ENCODE data around the gene EPAS1. TPM values are rescaled to one million over a fixed set of nuclear protein-coding genes. Genes with fewer than 3 reads are reported as not detected.
A peak's percentile ranks its signal among the peaks of the same experiment; 100 is the strongest.

The EPAS1 gene
- total RNA-seq, 1 donor from 2014 or later = 5.1 TPM

DNA sequence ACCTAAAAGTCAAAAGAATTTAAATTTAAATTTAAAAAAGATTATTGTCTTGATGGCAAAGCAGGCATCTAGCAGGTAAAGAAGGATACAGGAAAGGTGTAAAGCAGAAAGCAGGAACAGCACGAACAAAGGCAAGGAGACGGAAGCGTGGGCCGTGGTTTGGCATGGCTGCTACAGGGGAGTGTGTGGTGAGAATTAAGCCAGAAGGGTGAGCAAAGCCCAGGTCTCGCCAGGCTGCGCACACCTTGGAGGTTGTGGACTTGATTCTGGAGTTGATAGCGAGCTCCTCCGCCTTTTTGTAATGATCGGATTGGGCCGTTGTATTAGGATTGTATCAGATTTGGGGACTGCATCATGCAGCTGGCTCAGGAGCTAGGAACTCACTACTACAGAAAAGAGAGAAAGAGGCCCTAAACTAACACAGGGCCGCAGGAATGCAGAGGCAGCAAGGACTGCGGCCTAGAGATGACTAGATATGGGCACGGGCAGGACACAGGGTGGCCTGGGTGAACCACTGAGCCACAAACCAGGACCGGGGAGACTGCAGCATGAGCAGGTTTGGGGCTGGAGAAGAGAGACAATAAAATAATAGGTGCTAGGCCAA lies 110.7 kb downstream of the EPAS1 start:
- TF ChIP-seq, protein P1, sequence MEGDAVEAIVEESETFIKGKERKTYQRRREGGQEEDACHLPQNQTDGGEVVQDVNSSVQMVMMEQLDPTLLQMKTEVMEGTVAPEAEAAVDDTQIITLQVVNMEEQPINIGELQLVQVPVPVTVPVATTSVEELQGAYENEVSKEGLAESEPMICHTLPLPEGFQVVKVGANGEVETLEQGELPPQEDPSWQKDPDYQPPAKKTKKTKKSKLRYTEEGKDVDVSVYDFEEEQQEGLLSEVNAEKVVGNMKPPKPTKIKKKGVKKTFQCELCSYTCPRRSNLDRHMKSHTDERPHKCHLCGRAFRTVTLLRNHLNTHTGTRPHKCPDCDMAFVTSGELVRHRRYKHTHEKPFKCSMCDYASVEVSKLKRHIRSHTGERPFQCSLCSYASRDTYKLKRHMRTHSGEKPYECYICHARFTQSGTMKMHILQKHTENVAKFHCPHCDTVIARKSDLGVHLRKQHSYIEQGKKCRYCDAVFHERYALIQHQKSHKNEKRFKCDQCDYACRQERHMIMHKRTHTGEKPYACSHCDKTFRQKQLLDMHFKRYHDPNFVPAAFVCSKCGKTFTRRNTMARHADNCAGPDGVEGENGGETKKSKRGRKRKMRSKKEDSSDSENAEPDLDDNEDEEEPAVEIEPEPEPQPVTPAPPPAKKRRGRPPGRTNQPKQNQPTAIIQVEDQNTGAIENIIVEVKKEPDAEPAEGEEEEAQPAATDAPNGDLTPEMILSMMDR (IDR thresholded peaks at IDR 0.05; ENCODE audit: unreplicated experiment) = no peak
- Mint-ChIP-seq H3K36me3 (ENCODE audit: insufficient read depth) (no peaks in the 10 kb centered on the region), H3K27ac (peak overlapping the region; percentile 4)

DNA sequence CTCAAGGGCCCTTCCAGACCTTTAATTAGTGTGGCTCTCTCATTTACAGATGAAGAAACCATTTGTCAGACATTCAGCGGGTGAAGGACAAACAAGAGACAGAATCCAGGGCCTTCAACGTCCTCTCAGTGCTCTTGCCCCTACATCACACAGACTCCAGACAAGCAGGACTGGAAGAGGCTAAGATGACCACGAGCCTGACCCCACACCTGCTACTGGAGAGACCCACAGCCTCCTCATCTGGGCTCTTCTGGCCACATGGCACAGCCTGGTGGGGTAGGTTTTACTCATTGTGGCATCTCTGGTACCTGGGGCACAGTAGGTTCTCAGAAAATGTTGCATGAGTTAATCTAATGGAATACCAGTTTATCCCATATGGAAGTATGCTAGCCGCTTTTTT lies 112.5 kb downstream of the EPAS1 start:
- DNase-seq (ENCODE audit: low spot score, unreplicated experiment) = no peak
- H3K4me3 Mint-ChIP-seq (ENCODE audit: low read depth) = no peak overlapping the region
- TF ChIP-seq, protein P1 (IDR thresholded peaks at IDR 0.05; ENCODE audit: unreplicated experiment) = no peak
- H3K27me3 Mint-ChIP-seq = no peaks in the 10 kb centered on the region
- no peaks in the 10 kb centered on the region for H3K36me3 Mint-ChIP-seq (ENCODE audit: insufficient read depth)
- no peak overlapping the region for H3K27ac Mint-ChIP-seq
- H3K4me1 Mint-ChIP-seq (ENCODE audit: low read depth) = peaks cover 2% of the 10 kb centered on the region
- no peaks in the 10 kb centered on the region for H3K9me3 Mint-ChIP-seq (ENCODE audit: low read depth)

More for the DNA sequence above, 110.7 kb downstream of the EPAS1 start:
- Mint-ChIP-seq H3K9me3 (ENCODE audit: low read depth) (no peaks in the 10 kb centered on the region), H3K4me1 (ENCODE audit: low read depth) (peaks cover 2% of the 10 kb centered on the region), H3K27me3 (no peaks in the 10 kb centered on the region), H3K4me3 (ENCODE audit: low read depth) (no peak overlapping the region)
- DNase-seq (ENCODE audit: low spot score, unreplicated experiment) = no peak

DNA sequence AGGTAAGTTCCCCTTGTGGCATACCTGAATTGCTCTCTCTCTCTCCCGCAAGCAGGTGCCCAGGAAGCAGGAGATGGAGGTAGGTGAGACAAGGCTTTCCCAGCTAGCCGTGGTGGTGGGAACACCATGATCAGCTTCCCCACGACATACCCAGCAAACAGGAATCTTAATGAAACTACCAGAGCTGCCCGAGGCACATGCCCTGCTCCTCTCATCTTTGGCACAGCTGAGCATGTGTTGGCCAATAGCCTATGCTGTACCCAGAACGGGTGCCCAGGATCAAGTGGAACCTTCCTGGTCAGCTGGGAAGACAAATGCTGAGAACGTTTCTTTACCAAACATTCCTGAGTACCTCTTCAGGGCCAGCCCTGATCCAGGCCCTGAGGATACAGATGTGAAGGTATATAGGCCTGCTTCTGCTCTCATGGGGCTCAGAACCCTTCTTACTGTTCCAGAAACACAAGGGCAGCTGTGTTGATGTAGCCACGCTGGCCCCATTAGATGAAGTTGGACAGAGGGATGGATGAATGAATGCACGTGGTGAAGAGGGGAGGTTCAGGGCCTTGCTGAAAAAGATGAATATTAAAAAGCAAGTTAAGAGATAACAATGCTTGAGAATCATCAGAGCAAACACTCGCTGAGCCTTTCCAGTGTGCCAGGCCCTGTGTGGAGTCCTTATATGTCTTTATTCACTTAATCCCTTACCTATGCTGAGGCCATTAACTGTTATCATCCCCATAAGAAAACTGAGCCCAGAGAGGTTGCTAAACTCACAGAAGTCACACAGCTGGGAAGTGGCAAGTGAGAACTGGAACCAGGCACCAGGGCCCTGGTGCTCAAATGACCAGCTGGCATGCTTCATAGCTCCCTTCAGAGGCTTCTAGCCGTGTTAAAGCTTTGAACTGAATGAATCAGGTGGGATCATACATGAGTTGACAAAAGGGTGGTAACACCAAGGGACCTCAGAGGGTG lies 113.4 kb downstream of the EPAS1 start:
- Mint-ChIP-seq H3K27me3 (no peaks in the 10 kb centered on the region), H3K4me1 (ENCODE audit: low read depth) (peaks cover 2% of the 10 kb centered on the region), H3K9me3 (ENCODE audit: low read depth) (no peaks in the 10 kb centered on the region), H3K4me3 (ENCODE audit: low read depth) (no peak overlapping the region), H3K27ac (no peak overlapping the region), H3K36me3 (ENCODE audit: insufficient read depth) (no peaks in the 10 kb centered on the region)
- TF ChIP-seq, protein P1 (IDR thresholded peaks at IDR 0.05; ENCODE audit: unreplicated experiment) = no peak
- DNase-seq (ENCODE audit: low spot score, unreplicated experiment) = no peak

DNA sequence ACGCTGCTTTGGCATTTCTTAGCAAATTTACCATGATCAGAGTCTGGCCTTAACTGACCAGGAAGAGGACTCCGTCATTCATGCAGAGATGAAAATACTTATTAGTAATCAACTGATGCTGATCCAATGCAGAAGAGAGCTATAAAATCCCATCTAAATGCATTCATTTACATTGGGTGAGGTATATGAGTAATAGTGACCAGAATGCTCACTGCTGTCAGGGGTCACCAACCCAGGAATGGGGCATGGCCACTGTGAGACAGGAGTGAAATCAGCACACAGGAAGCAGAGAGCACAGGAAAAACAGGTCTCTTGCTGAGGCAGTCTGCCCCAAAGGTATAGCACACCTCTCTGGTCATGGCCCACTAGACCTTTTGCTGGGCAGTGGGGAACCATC lies 114.0 kb downstream of the EPAS1 start:
- H3K36me3 Mint-ChIP-seq (ENCODE audit: insufficient read depth) = no peaks in the 10 kb centered on the region
- TF ChIP-seq, protein P1 (IDR thresholded peaks at IDR 0.05; ENCODE audit: unreplicated experiment) = no peak
- H3K4me1 Mint-ChIP-seq (ENCODE audit: low read depth) = peaks cover 2% of the 10 kb centered on the region
- no peak overlapping the region for H3K4me3 Mint-ChIP-seq (ENCODE audit: low read depth)
- no peak for DNase-seq (ENCODE audit: low spot score, unreplicated experiment)
- no peak overlapping the region for H3K27ac Mint-ChIP-seq
- no peaks in the 10 kb centered on the region for H3K27me3 Mint-ChIP-seq
- peaks cover 7% of the 10 kb centered on the region for H3K9me3 Mint-ChIP-seq (ENCODE audit: low read depth)

DNA sequence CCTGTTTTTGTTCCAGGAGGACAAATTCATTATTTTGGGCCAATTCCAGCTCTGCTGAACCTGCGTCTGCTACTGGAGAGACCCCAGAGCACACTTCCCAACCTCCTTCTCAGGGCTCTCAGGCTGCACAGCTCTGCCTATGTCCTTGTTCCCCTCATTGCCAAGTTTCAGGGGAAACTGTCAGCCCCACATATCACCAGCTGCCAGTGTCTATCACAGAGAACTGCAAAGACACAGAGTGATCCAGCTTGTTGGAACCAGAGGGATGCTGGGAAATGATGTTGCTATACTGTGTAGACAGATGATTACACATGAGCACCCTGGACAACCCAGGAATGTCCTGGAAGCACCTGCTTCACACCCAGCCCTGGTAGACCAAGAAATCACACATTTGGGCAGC lies 114.8 kb downstream of the EPAS1 start:
- DNase-seq (ENCODE audit: low spot score, unreplicated experiment) = no peak
- Mint-ChIP-seq H3K4me3 (ENCODE audit: low read depth) (no peak overlapping the region), H3K27me3 (no peaks in the 10 kb centered on the region), H3K36me3 (ENCODE audit: insufficient read depth) (no peaks in the 10 kb centered on the region), H3K4me1 (ENCODE audit: low read depth) (peaks cover 2% of the 10 kb centered on the region), H3K27ac (no peak overlapping the region), H3K9me3 (ENCODE audit: low read depth) (peaks cover 12% of the 10 kb centered on the region)
- TF ChIP-seq, protein P1 (IDR thresholded peaks at IDR 0.05; ENCODE audit: unreplicated experiment) = no peak
